ENCODE measurements around the gene B3GAT1. TPM values are rescaled to one million over a fixed set of nuclear protein-coding genes. Genes with fewer than 3 reads are reported as not detected.

The B3GAT1 gene
- total RNA-seq, 2 donors from 2014 or later: 0.71 TPM; not detected in 1

DNA sequence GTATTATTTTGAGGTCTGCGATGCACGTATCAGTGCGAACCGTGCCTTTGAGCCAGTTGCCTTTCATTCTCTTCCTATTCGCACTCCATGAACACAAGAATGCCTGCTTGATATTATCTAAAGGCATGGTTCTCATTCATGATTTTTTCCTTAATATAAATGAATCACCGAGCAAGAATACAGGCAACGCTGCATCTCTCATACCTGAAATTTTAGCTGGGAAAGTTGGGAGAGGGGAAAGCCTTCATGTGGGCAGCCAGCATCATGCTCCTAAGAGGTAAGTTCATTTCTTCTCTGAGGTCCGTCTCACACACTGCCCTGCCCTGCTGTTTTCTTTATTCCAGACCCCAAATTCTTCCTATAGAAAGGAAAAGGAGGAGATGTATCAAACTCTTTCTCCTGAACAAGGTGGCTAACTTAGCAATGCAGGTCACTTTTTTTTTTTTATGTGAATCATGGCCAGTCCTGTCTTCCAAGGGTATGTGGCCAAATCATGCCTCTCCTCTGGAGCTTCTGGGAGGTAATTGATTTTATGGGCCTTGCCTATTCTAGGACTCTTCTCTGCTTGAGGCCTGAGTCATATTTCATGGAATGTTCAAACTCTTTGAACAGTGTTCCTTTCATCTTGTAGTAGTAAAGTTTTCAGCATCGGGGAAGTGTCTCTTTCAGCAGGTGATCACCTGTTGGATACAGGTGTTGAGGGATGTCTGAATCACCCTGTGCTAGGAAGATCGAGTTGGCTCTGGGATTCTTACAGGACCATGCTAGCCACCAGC lies 77.1 kb downstream of the B3GAT1 start:
- DNase-seq (ENCODE audit: low spot score): no peak
- H3K27me3 ChIP-seq (replicated peaks; ENCODE audit: insufficient read depth): no peaks in the 10 kb centered on the region
- ATAC-seq (ENCODE audit: insufficient number of reproducible peaks, low FRiP score, low read depth): no peak
- H3K9me3 ChIP-seq: no peaks in the 10 kb centered on the region
- TF ChIP-seq, protein P1, sequence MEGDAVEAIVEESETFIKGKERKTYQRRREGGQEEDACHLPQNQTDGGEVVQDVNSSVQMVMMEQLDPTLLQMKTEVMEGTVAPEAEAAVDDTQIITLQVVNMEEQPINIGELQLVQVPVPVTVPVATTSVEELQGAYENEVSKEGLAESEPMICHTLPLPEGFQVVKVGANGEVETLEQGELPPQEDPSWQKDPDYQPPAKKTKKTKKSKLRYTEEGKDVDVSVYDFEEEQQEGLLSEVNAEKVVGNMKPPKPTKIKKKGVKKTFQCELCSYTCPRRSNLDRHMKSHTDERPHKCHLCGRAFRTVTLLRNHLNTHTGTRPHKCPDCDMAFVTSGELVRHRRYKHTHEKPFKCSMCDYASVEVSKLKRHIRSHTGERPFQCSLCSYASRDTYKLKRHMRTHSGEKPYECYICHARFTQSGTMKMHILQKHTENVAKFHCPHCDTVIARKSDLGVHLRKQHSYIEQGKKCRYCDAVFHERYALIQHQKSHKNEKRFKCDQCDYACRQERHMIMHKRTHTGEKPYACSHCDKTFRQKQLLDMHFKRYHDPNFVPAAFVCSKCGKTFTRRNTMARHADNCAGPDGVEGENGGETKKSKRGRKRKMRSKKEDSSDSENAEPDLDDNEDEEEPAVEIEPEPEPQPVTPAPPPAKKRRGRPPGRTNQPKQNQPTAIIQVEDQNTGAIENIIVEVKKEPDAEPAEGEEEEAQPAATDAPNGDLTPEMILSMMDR (IDR thresholded peaks at IDR 0.05): no peak
- H3K27ac ChIP-seq: no peak overlapping the region
- H3K4me1 ChIP-seq (ENCODE audit: control insufficient read depth in 1 of 2, low read depth in 2 of 2): peaks cover 4 to 17% of the 10 kb centered on the region in 2 donors
- no peaks in the 10 kb centered on the region for H3K36me3 ChIP-seq
- H3K4me3 ChIP-seq: no peak overlapping the region

DNA sequence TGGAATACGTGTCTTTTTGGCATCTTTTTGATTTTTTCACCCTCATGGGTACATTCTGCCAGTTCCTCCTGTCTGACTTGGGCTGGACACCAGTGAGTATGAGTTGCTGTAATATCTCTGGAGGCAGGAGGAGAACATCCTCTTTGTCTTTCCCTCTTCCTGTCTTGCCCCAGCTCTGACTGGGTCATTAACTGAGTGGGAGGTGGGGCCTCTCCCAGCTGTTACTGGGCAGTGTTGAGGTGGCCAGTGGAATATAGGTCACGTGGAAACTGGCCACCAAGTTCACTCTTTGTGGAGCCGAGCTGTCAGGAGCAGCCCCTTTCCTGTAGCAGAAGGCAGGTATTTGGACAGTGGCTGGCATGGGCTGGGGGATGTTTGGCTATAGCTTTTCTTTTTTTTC lies 78.1 kb downstream of the B3GAT1 start:
- H3K4me3 ChIP-seq: no peak overlapping the region
- no peak overlapping the region for H3K27ac ChIP-seq
- H3K9me3 ChIP-seq: no peaks in the 10 kb centered on the region
- H3K4me1 ChIP-seq (ENCODE audit: control insufficient read depth in 1 of 2, low read depth in 2 of 2): peaks cover 4 to 17% of the 10 kb centered on the region in 2 donors
- TF ChIP-seq, protein P1 (IDR thresholded peaks at IDR 0.05): no peak
- no peak for ATAC-seq (ENCODE audit: insufficient number of reproducible peaks, low FRiP score, low read depth)
- H3K36me3 ChIP-seq: no peaks in the 10 kb centered on the region
- DNase-seq (ENCODE audit: low spot score): no peak
- no peaks in the 10 kb centered on the region for H3K27me3 ChIP-seq (replicated peaks; ENCODE audit: insufficient read depth)

DNA sequence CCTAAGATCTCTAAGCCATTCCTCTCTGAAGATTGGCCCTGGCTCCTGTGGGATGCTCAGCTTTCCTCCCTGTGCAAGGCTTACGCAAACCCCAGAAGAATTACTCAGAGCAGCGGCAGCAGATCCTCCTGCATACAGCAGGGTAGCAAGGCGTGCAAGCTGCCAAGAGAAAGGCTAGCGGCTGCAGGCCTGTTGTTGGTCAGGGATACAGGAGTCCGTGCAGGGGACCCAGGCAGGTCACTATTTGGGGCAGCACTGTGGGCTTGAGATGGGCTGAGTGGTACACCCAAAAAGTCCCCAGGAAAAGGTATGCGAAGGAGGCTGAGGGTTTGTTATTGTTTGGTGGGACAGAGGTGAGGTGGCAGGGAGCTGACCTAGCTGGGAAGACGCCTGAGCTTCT lies 78.7 kb downstream of the B3GAT1 start:
- no peaks in the 10 kb centered on the region for H3K27me3 ChIP-seq (replicated peaks; ENCODE audit: insufficient read depth)
- TF ChIP-seq, protein P1 (IDR thresholded peaks at IDR 0.05): no peak
- H3K36me3 ChIP-seq: no peaks in the 10 kb centered on the region
- H3K27ac ChIP-seq: no peak overlapping the region
- peaks cover 4 to 17% of the 10 kb centered on the region in 2 donors for H3K4me1 ChIP-seq (ENCODE audit: control insufficient read depth in 1 of 2, low read depth in 2 of 2)
- no peak overlapping the region for H3K4me3 ChIP-seq
- DNase-seq (ENCODE audit: low spot score): no peak
- no peaks in the 10 kb centered on the region for H3K9me3 ChIP-seq
- no peak for ATAC-seq (ENCODE audit: insufficient number of reproducible peaks, low FRiP score, low read depth)

DNA sequence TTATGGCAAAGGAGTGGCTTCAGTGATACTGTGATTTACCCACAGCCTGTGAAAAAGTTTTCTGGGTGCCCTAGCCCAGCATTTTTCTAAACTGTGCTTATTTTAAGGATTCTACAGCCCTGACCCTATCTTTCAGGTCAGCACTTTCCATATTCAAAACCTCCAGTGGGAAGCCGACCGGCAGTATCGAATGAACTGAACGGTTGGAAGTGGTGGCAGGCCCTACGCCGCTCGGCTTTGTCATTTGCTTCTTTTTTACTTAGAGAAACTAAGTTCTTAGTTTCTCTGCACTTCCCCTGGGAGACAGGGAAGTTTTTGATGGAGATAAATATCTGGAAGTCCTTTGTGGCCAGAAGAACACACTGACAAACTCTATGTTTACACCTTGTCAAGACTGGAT lies 79.3 kb downstream of the B3GAT1 start:
- DNase-seq (ENCODE audit: low spot score): no peak
- Histone ChIP-seq H3K4me1 (ENCODE audit: control insufficient read depth in 1 of 2, low read depth in 2 of 2) (peaks cover 4 to 17% of the 10 kb centered on the region in 2 donors), H3K4me3 (no peak overlapping the region), H3K27ac (no peak overlapping the region), H3K27me3 (replicated peaks; ENCODE audit: insufficient read depth) (no peaks in the 10 kb centered on the region), H3K9me3 (no peaks in the 10 kb centered on the region), H3K36me3 (no peaks in the 10 kb centered on the region)
- TF ChIP-seq, protein P1 (IDR thresholded peaks at IDR 0.05): no peak
- ATAC-seq (ENCODE audit: insufficient number of reproducible peaks, low FRiP score, low read depth): no peak

DNA sequence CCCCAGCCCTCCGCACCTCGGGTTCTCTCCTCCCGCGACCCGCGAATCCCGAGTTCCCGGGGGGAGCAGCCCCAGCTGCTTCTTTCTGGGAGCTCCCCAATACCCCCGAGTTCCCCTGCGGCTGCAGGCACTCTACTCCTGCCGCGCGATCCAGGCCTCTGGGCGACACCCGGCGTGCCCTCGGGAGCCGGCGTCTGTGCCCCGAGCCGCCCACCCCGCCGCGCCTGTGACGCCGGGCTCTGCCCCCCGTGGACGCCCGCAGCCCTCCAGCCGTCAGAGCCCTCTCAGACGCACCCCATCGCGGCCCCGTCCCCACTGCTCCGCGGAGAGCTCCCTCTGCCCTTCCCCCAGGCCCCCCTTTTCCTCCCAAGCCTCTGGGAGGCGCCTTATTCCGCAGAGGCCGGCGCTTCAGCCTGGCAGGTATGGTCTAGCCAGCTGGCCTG lies 79.8 kb downstream of the B3GAT1 start:
- peak overlapping the region; percentile 75 for H3K4me3 ChIP-seq
- TF ChIP-seq, protein P1 (IDR thresholded peaks at IDR 0.05): no peak
- no peak overlapping the region for H3K27ac ChIP-seq
- ATAC-seq (ENCODE audit: insufficient number of reproducible peaks, low FRiP score, low read depth) (peak; percentile 37), DNase-seq (ENCODE audit: low spot score) (no peak)
- H3K27me3 ChIP-seq (replicated peaks; ENCODE audit: insufficient read depth): no peaks in the 10 kb centered on the region
- no peaks in the 10 kb centered on the region for H3K9me3 ChIP-seq
- no peaks in the 10 kb centered on the region for H3K36me3 ChIP-seq
- peaks cover 4 to 17% of the 10 kb centered on the region in 2 donors for H3K4me1 ChIP-seq (ENCODE audit: control insufficient read depth in 1 of 2, low read depth in 2 of 2)
